Transverse colon (tissue), 4 donors: ENCODE results near the gene TANGO6. TPM values are rescaled to one million over a fixed set of nuclear protein-coding genes. Genes with fewer than 3 reads are reported as not detected.

Experiments
- DNase-seq: peaks from one replicate; pipeline ENCODE4 v3.0.0-alpha.2; 2019
- H3K27ac ChIP-seq, 4 donors: fragments of 200-600 bp; sonication (generic); 2 replicates each; pipeline ENCODE4 v1.5.1; 2016 to 2018; ENCODE audit warnings: inconsistent platforms in 4 of 4
- H3K27me3 ChIP-seq: fragments of 200-600 bp; sonication (generic); 2 replicates; pipeline ENCODE4 v1.5.1; 2017; ENCODE audit warnings: inconsistent platforms
- H3K36me3 ChIP-seq, 4 donors: fragments of 200-600 bp; sonication (generic); 2 replicates each; pipeline ENCODE4 v1.5.1; 2017 to 2019; ENCODE audit warnings: inconsistent platforms in 4 of 4
- H3K4me1 ChIP-seq, 4 donors: fragments of 200-600 bp; sonication (generic); 2 replicates each; pipeline ENCODE4 v1.5.1; 2017 to 2020; ENCODE audit warnings: inconsistent platforms in 4 of 4
- H3K4me3 ChIP-seq, 4 donors: fragments of 200-600 bp; sonication (generic); 1 replicate in 1 of 4; 2 replicates in 3 of 4; pipeline versions ENCODE4 v1.5.1 to v1.6.1; 2017 to 2019; ENCODE audit warnings: inconsistent platforms in 4 of 4
- H3K9me3 ChIP-seq, 2 donors: fragments of 200-600 bp; sonication (generic); 2 replicates each; pipeline ENCODE4 v1.5.1; 2017 to 2019; ENCODE audit warnings: inconsistent platforms in 2 of 2
- EP300 ChIP-seq: sonication (generic); formaldehyde crosslinking; IDR thresholded peaks from one replicate; pipeline ENCODE4 v1.6.1; 2017; ENCODE audit warnings: antibody characterized with exemption, low read depth
- POLR2A ChIP-seq: fragments of 450-650 bp; IDR thresholded peaks from one replicate; pipeline ENCODE4 v1.6.1; 2016; ENCODE audit warnings: antibody characterized with exemption, mild to moderate bottlenecking, moderate library complexity
- POLR2AphosphoS5 ChIP-seq, 3 donors: sonication (generic); formaldehyde crosslinking; IDR thresholded peaks; one replicate each; pipeline ENCODE4 v1.6.1; 2016; ENCODE audit warnings: antibody characterized with exemption in 3 of 3
- WGBS, 2 donors: methylation state at CpG; one replicate each; pipeline ENCODE4 v1.1.5; 2018; ENCODE audit warnings: low coverage in 1 of 2; 5-methylcytosine and 5-hydroxymethylcytosine counted together
- in situ Hi-C, 4 donors: fragments of 200-750 bp; cut with MboI; loops; one replicate each; pipeline versions ENCODE4 v1.15.0 to v1.15.1; 2017; ENCODE audit warnings: low sequenced_read_pairs in 3 of 4, low pct_ligation_motif_present in 1 of 4, low pct_unique_long_range_greater_than_20kb in 1 of 4
- intact Hi-C: fragments of 100-400 bp; cut with DNase I; formaldehyde crosslinking; loops from one replicate; pipeline ENCODE4 v1.15.1; 2023; ENCODE audit warnings: low total_unique reads
- total RNA-seq, 4 donors: library from RNA; depleted of rRNA; stranded (reverse); fragments of >200 nt; gene quantifications; one replicate each; pipeline ENCODE4 v1.1.0, GENCODE V29; 2016
- TF ChIP-seq, protein P1 (sequence below), 5 experiments: fragments of 200-600 bp in 3 of 5; fragments of 450-650 bp in 2 of 5; sonication (generic) in 3 of 5; IDR thresholded peaks; 1 replicate in 2 of 5; 2 replicates in 3 of 5; pipeline ENCODE4 v1.5.1; 2016 to 2017; ENCODE audit warnings: antibody characterized with exemption in 5 of 5, inconsistent platforms in 3 of 5, mild to moderate bottlenecking in 2 of 5, moderate library complexity in 1 of 5

TANGO6 gene
- total RNA-seq, 4 donors from 2014 or later = 10.6 to 55.4 (median 22.8) TPM

DNA sequence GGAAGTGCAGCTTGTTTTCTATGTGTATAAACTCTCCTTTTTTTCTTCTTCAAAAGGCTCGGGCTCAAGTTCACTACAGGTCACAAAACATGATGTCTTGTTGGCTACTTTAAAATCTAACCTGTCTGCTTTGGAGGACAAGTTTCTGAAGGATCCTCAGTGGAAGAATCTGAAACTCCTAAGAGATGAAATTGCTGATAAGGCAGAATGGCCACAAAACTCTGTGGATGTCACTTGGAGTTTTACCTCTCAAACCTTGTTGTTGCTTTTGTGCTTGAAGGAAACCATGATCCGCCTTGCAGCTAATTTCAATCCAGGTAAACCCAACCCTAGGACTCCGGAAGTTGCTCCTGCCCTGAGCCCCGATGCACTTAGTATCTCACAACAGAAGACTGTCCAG is 16.5 kb downstream of the TANGO6 start:
- Histone ChIP-seq H3K4me1 (peaks cover 0 to 3% (median 0%) of the 10 kb centered on the region in 4 donors), H3K27me3 (no peaks in the 10 kb centered on the region), H3K9me3 (no peaks in the 10 kb centered on the region), H3K4me3 (no peak overlapping the region), H3K36me3 (no peaks in the 10 kb centered on the region), H3K27ac (no peak overlapping the region)
- in situ Hi-C loops = loop anchor here in 1 of 4 donors (25.0 kb wide), 1 partner anchor 402 kb away; no protein-coding TSS in a partner anchor
- intact Hi-C loops = no loop called here
- 90 to 97% methylated on average over 2 to 4 of the region's 4 CpGs for WGBS, 2 donors
- TF ChIP-seq, protein P1, sequence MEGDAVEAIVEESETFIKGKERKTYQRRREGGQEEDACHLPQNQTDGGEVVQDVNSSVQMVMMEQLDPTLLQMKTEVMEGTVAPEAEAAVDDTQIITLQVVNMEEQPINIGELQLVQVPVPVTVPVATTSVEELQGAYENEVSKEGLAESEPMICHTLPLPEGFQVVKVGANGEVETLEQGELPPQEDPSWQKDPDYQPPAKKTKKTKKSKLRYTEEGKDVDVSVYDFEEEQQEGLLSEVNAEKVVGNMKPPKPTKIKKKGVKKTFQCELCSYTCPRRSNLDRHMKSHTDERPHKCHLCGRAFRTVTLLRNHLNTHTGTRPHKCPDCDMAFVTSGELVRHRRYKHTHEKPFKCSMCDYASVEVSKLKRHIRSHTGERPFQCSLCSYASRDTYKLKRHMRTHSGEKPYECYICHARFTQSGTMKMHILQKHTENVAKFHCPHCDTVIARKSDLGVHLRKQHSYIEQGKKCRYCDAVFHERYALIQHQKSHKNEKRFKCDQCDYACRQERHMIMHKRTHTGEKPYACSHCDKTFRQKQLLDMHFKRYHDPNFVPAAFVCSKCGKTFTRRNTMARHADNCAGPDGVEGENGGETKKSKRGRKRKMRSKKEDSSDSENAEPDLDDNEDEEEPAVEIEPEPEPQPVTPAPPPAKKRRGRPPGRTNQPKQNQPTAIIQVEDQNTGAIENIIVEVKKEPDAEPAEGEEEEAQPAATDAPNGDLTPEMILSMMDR (IDR thresholded peaks at IDR 0.05) = no peak
- TF ChIP-seq EP300 (no peak), POLR2AphosphoS5 (IDR thresholded peaks at IDR 0.05) (no peak), POLR2A (no peak)
- DNase-seq = no peak

DNA sequence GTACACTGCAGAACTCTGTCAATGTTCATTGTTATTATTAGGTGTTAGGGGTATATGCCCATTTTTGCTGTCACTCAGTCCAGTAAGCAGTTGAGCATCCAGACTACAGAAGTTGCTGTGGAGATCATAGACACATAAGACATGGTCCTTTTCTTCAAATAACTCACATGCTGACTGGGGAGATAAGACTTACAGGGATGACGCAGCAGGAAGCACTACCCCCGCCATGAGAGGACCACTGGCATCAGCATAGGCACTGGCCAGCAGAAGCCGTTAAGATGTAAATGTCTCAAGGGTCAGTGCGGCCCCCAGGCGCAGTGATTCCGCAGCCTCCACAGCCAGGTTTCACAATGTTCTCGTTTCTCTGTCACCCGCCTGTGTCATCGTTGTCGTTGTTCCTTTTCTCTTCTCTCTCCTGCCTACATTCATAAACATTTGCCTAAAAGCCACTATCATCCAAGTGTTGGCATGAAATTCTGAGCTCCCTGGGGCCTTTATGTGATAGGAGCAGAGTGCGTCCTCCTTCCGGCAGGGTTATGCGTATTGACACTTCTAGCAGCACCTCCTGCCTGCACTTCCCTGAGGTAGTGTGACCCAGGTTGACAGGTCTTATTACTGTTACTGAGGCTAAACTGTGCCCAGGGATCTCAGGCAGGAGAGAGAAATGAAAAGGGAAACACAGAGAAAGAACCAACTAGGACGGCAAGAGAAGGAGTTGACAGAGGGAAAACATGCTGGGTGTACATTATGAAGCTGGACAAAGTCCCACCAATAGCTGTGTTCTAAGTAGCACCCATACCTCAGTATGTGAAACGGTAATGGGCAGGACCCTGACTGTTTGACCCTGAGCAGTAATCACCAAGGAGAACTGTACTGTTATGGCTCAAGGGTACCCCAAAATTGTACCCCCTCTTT is 17.9 kb downstream of the TANGO6 start:
- no peaks in the 10 kb centered on the region for H3K27me3 ChIP-seq
- in situ Hi-C loops (loop anchor here in 1 of 4 donors (25.0 kb wide), 1 partner anchor 401 kb away; no protein-coding TSS in a partner anchor), intact Hi-C loops (no loop called here)
- 95 to 96% methylated on average over 6 to 15 of the region's 15 CpGs for WGBS, 2 donors
- TF ChIP-seq EP300 (no peak), POLR2A (no peak), POLR2AphosphoS5 (IDR thresholded peaks at IDR 0.05) (no peak)
- TF ChIP-seq, protein P1 (IDR thresholded peaks at IDR 0.05) = no peak
- H3K36me3 ChIP-seq = no peaks in the 10 kb centered on the region
- no peaks in the 10 kb centered on the region for H3K4me1 ChIP-seq
- no peak overlapping the region for H3K27ac ChIP-seq
- H3K9me3 ChIP-seq = no peaks in the 10 kb centered on the region
- DNase-seq = no peak
- no peak overlapping the region for H3K4me3 ChIP-seq

DNA sequence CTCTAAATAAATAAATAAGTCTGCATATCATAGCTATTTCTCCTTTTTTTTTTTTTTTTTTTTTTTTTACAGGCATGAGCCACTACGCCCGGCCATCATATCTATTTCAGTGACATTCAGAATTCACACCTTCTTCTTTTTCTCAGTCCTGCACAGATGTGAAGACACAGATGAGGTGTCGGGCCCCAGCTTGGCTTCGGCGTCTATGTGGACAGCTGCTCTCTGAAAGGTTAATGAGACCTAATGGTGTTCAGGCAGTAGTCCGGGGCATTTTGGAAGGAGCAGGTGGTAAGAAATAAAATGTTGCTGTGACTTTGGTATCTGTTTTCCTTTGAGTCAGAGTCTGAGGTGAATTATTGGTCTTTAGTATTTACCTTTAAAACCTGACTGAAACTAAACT is 23.6 kb downstream of the TANGO6 start:
- no peak for DNase-seq
- H3K4me1 ChIP-seq = no peaks in the 10 kb centered on the region
- no peak overlapping the region for H3K27ac ChIP-seq
- intact Hi-C loops = no loop called here
- in situ Hi-C loops = loop anchor here in 1 of 4 donors (25.0 kb wide), 1 partner anchor 395 kb away; no protein-coding TSS in a partner anchor
- no peak overlapping the region for H3K4me3 ChIP-seq
- H3K36me3 ChIP-seq = peaks cover 0 to 6% (median 0%) of the 10 kb centered on the region in 4 donors
- TF ChIP-seq POLR2AphosphoS5 (IDR thresholded peaks at IDR 0.05) = no peak
- H3K9me3 ChIP-seq = no peaks in the 10 kb centered on the region
- H3K27me3 ChIP-seq = no peaks in the 10 kb centered on the region
- WGBS, 2 donors = 97 to 100% methylated on average over 3 to 6 of the region's 6 CpGs

- DNase-seq = no peak
- Histone ChIP-seq H3K36me3 (peaks cover 0 to 6% (median 0%) of the 10 kb centered on the region in 4 donors), H3K4me3 (no peak overlapping the region), H3K27ac (no peak overlapping the region), H3K9me3 (no peaks in the 10 kb centered on the region), H3K4me1 (peaks cover 0 to 10% (median 7%) of the 10 kb centered on the region in 4 donors), H3K27me3 (no peaks in the 10 kb centered on the region)
- in situ Hi-C loops (loop anchor here in 1 of 4 donors (25.0 kb wide), 1 partner anchor 393 kb away; no protein-coding TSS in a partner anchor), intact Hi-C loops (no loop called here)
- no peak for TF ChIP-seq EP300
- TF ChIP-seq, protein P1 (IDR thresholded peaks at IDR 0.05) = no peak
- no peak for TF ChIP-seq POLR2A
- no peak for TF ChIP-seq POLR2AphosphoS5 (IDR thresholded peaks at IDR 0.05)
- WGBS, 2 donors = 77 to 87% methylated on average over 4 of the region's 4 CpGs
These were observed 26.3 kb downstream of the TANGO6 start for GRCh38 chr16:68869492-68870088.
